Measurements from ENCODE around the gene DPYD.

The DPYD gene

GRCh38 chr1:97901017-97901658, 19.7 kb downstream of the DPYD start:
- TF ChIP-seq, protein P1, sequence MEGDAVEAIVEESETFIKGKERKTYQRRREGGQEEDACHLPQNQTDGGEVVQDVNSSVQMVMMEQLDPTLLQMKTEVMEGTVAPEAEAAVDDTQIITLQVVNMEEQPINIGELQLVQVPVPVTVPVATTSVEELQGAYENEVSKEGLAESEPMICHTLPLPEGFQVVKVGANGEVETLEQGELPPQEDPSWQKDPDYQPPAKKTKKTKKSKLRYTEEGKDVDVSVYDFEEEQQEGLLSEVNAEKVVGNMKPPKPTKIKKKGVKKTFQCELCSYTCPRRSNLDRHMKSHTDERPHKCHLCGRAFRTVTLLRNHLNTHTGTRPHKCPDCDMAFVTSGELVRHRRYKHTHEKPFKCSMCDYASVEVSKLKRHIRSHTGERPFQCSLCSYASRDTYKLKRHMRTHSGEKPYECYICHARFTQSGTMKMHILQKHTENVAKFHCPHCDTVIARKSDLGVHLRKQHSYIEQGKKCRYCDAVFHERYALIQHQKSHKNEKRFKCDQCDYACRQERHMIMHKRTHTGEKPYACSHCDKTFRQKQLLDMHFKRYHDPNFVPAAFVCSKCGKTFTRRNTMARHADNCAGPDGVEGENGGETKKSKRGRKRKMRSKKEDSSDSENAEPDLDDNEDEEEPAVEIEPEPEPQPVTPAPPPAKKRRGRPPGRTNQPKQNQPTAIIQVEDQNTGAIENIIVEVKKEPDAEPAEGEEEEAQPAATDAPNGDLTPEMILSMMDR (IDR thresholded peaks at IDR 0.05; ENCODE audit: insufficient read depth, missing control alignments), result no peak
- DNase-seq (ENCODE audit: insufficient read length, low spot score) (no peak), FAIRE-seq (no peak)

DNA sequence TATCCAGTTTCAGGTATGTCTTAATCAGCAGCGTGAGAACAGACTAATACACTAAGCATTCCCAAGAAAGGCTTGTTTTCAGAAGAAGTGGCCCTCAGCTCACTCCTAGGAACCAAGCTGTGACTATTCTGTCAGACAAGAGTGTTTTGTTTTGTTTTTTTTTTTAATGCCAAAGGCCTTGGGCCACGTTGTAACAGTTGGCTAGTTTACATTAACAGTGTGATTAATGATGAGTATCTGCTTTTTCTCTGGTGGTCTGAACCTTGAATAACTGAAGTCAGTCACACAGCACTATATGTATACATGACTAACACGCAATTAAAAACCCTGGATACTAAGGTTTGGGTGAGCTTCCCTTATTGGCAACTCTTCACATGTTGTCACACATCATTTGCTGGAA, 21.9 kb downstream of the DPYD start:
- TF ChIP-seq, protein P1 (IDR thresholded peaks at IDR 0.05; ENCODE audit: insufficient read depth, missing control alignments), result no peak
- DNase-seq (ENCODE audit: insufficient read length, low spot score), result no peak
- no peak for FAIRE-seq

DNA sequence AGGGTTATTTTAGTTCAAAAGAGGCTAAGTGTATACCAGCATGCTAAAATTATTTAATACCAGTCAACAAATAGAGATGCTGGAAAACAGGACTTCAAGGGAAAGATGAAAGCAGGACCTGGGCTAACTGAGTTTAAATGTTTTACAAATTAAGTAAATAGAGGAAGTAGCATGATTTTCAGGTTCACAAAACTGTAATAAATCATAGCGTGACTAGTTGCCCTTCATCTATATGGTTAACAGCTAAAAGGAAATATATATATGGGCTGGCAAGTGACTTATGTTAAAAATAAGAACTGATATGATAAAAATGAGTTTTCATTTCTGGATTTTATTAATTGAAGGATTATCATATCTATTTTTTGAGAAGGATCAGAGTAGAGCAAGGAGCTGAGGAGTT, 25.6 kb downstream of the DPYD start:
- TF ChIP-seq, protein P1 (IDR thresholded peaks at IDR 0.05; ENCODE audit: insufficient read depth, missing control alignments), result no peak
- FAIRE-seq (no peak), DNase-seq (ENCODE audit: insufficient read length, low spot score) (no peak)

GRCh38 chr1:97893844-97894243, 27.0 kb downstream of the DPYD start:
- TF ChIP-seq, protein P1 (IDR thresholded peaks at IDR 0.05; ENCODE audit: insufficient read depth, missing control alignments), result no peak
- DNase-seq (ENCODE audit: insufficient read length, low spot score) (no peak), FAIRE-seq (no peak)

GRCh38 chr1:97886199-97886598, 34.6 kb downstream of the DPYD start:
- TF ChIP-seq, protein P1 (IDR thresholded peaks at IDR 0.05; ENCODE audit: insufficient read depth, missing control alignments), result no peak
- FAIRE-seq, result no peak

DNA sequence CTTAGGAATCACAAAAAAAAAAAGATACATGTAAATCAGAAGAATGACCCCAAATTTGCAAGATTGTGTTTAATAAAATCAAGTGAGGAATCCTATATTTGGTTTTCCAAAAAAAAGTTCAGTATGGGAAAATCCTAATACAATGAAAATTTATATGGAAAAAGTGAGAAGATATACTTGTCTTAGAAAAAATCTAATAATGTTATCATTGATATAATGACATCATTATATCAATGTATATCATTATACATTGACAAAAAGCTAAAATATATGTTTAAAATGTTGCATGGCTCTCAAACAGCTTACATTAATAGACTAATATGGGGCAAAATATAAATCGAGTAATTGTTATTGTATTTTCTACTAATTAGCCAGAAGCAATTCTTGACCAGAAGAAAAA, 37.0 kb downstream of the DPYD start:
- FAIRE-seq (no peak), DNase-seq (ENCODE audit: insufficient read length, low spot score) (no peak)

More at GRCh38 chr1:97886199-97886598, 34.6 kb downstream of the DPYD start:
- DNase-seq (ENCODE audit: insufficient read length, low spot score), result no peak

DNA sequence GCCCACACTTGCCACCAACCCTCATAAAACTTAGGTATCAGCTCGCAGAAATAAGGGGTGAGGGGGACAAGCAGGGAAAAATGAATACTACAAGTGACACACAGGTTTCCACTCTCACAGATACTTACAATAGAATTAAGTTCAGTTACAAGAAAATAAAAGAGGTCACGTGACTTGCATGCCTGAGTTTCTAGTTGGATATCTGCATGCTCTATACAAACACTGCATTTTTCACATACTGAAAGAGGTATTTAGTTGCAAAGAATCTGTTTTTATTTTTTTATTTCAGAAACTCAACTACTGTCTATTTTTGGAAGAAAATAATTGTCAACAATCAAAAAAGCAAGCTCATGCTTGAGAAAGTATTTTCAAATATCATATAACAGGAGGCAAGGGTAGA, 43.5 kb downstream of the DPYD start:
- DNase-seq (ENCODE audit: insufficient read length, low spot score), result no peak
- FAIRE-seq, result no peak
- TF ChIP-seq, protein P1 (IDR thresholded peaks at IDR 0.05; ENCODE audit: insufficient read depth, missing control alignments), result no peak

More for the DNA sequence above, 37.0 kb downstream of the DPYD start:
- TF ChIP-seq, protein P1 (IDR thresholded peaks at IDR 0.05; ENCODE audit: insufficient read depth, missing control alignments), result no peak
